ENCODE results near the gene SLC22A17. TPM values are rescaled to one million over a fixed set of nuclear protein-coding genes. Genes with fewer than 3 reads are reported as not detected.
A peak's percentile ranks its signal among the peaks of the same experiment; 100 is the strongest.

Gene SLC22A17
- total RNA-seq, 1 experiment from 2014 or later = 42.3 TPM

Small RNA genes lying within 50 kb of the gene (microRNA-seq; reads per million reads assigned to microRNA genes)
- gene MIR208A (ENCODE audit: borderline number of aligned reads) = 5.9 reads per million, percentile 16 among the genes with 10 or more reads in this experiment

Other genes starting within 250 kb of the SLC22A17 start
- gene CIROP, start 247.9 kb downstream of the SLC22A17 start, total RNA-seq (2021) = 0.07 to 0.11 TPM in 2 of 3 replicates, not detected in the other
- gene CEBPE, start 233.6 kb downstream of the SLC22A17 start, total RNA-seq (2021) = not detected in 3 replicates
- gene SLC7A8, start 169.2 kb downstream of the SLC22A17 start, total RNA-seq (2021) = 200 to 207 TPM (median 201 TPM) in 3 replicates
- gene RNF212B, start 115.0 kb downstream of the SLC22A17 start, total RNA-seq (2021) = 0.27 to 0.55 TPM (median 0.46 TPM) in 3 replicates
- 9.4 to 10.7 TPM (median 10.1 TPM) in 3 replicates for gene HOMEZ, start 66.8 kb downstream of the SLC22A17 start, total RNA-seq (2021)
- 4.1 to 7.4 TPM (median 5.9 TPM) in 3 replicates for gene PPP1R3E, start 50.0 kb downstream of the SLC22A17 start, total RNA-seq (2021)
- 15.5 to 18.2 TPM (median 16.9 TPM) in 3 replicates for gene BCL2L2, start 46.1 kb downstream of the SLC22A17 start, total RNA-seq (2021)
- 290 to 321 TPM (median 295 TPM) in 3 replicates for gene PABPN1, start 31.4 kb downstream of the SLC22A17 start, total RNA-seq (2021)
- gene EFS, start 12.3 kb upstream of the SLC22A17 start, total RNA-seq (2021) = 35.3 to 47.4 TPM (median 43.5 TPM) in 3 replicates
- gene IL25, start 19.9 kb upstream of the SLC22A17 start, total RNA-seq (2021) = 0.24 TPM in 1 of 3 replicates, not detected in the others
- 0.24 to 0.41 TPM (median 0.39 TPM) in 3 replicates for gene CMTM5, start 24.2 kb upstream of the SLC22A17 start, total RNA-seq (2021)
- 0.09 to 0.14 TPM (median 0.09 TPM) in 3 replicates for gene MYH6, start 55.4 kb upstream of the SLC22A17 start, total RNA-seq (2021)
- gene MYH7, start 82.8 kb upstream of the SLC22A17 start, total RNA-seq (2021) = 0.02 TPM in 1 of 3 replicates, not detected in the others
- gene NGDN, start 116.8 kb upstream of the SLC22A17 start, total RNA-seq (2021) = 37.4 to 45.5 TPM (median 43.3 TPM) in 3 replicates
- gene ZFHX2, start 198.9 kb upstream of the SLC22A17 start, total RNA-seq (2021) = 16.4 to 26.2 TPM (median 25.7 TPM) in 3 replicates
- gene THTPA, start 203.4 kb upstream of the SLC22A17 start, total RNA-seq (2021) = 20.0 to 26.2 TPM (median 25.4 TPM) in 3 replicates
- 108 to 122 TPM (median 115 TPM) in 3 replicates for gene AP1G2, start 214.9 kb upstream of the SLC22A17 start, total RNA-seq (2021)
- gene JPH4, start 225.9 kb upstream of the SLC22A17 start, total RNA-seq (2021) = 50.1 to 62.0 TPM (median 60.0 TPM) in 3 replicates